Bone marrow (tissue), 2 donors: ENCODE measurements around the gene NPC2.

Source experiments
- DNase-seq, 2 donors: peaks; one replicate each; lab custom pipeline; 2025; lab: John Stamatoyannopoulos, UW

Gene NPC2

GRCh38 chr14:74519316-74520074 is 26.4 kb upstream of the NPC2 start:
- no peak for DNase-seq

GRCh38 chr14:74518221-74518620 is 25.1 kb upstream of the NPC2 start:
- DNase-seq = no peak

GRCh38 chr14:74517731-74518130 is 24.6 kb upstream of the NPC2 start:
- DNase-seq = no peak

- no peak for DNase-seq
Observed at GRCh38 chr14:74516451-74517160, 23.5 kb upstream of the NPC2 start.

- DNase-seq = no peak
Observed at GRCh38 chr14:74515891-74516412, 22.8 kb upstream of the NPC2 start.

GRCh38 chr14:74514471-74514941 is 21.4 kb upstream of the NPC2 start:
- DNase-seq = no peak

- DNase-seq = no peak
Observed at GRCh38 chr14:74511966-74512830, 19.1 kb upstream of the NPC2 start.

- DNase-seq = no peak
Observed at GRCh38 chr14:74510959-74511409, 17.9 kb upstream of the NPC2 start.

GRCh38 chr14:74510223-74510931 is 17.3 kb upstream of the NPC2 start:
- no peak for DNase-seq

GRCh38 chr14:74509587-74510222 is 16.6 kb upstream of the NPC2 start:
- no peak for DNase-seq

GRCh38 chr14:74508844-74509428 is 15.8 kb upstream of the NPC2 start:
- no peak for DNase-seq

- DNase-seq = no peak
Observed at GRCh38 chr14:74508292-74508731, 15.2 kb upstream of the NPC2 start.

GRCh38 chr14:74507840-74508239 is 14.7 kb upstream of the NPC2 start:
- no peak for DNase-seq

GRCh38 chr14:74507085-74507484 is 14.0 kb upstream of the NPC2 start:
- no peak for DNase-seq

- no peak for DNase-seq
Observed at GRCh38 chr14:74506411-74506851, 13.3 kb upstream of the NPC2 start.

GRCh38 chr14:74505831-74506230 is 12.7 kb upstream of the NPC2 start:
- no peak for DNase-seq

- DNase-seq = no peak
Observed at GRCh38 chr14:74504874-74505720, 12.0 kb upstream of the NPC2 start.

GRCh38 chr14:74504412-74504811 is 11.3 kb upstream of the NPC2 start:
- no peak for DNase-seq

GRCh38 chr14:74503938-74504335 is 10.8 kb upstream of the NPC2 start:
- DNase-seq = no peak
